GM12878 (cell line): ENCODE measurements around the gene SLC13A3. TPM values are rescaled to one million over a fixed set of nuclear protein-coding genes. Genes with fewer than 3 reads are reported as not detected.

Experiments
- ATAC-seq: fragments of 200-7000 bp; cut with Tn5 transposase; 3 replicates; pipeline ENCODE4 v1.9.1; 2020; ENCODE audit warnings: mild to moderate bottlenecking, moderate library complexity
- BruUV-seq: library from RNA; stranded (reverse); fragments of 400-500 nt; replicated peaks from 2 replicates; lab custom pipeline; 2021; lab: Mats Ljungman, UMichigan
- CTCF ChIA-PET: fragments of 300-600 bp; sonication (Branson Sonifier 250); formaldehyde crosslinking; extraction: SDS; loops from one replicate; lab custom pipeline; 2021; ENCODE audit warnings: inconsistent platforms; lab: Yijun Ruan, JAX
- POLR2A ChIA-PET: fragments of 350-600 bp; formaldehyde crosslinking; extraction: SDS; loops from one replicate; lab custom pipeline; 2021; ENCODE audit warnings: inconsistent platforms; lab: Charles Lee
- RAD21 ChIA-PET: fragments of 300-600 bp; sonication (Branson Sonifier 250); formaldehyde crosslinking; loops from one replicate; lab custom pipeline; 2023; ENCODE audit warnings: antibody characterized with exemption; ENCODE audit not compliant: unreplicated experiment; lab: Charles Lee
- SMC1A ChIA-PET: fragments of 300-600 bp; sonication (Branson Sonifier 250); formaldehyde crosslinking; loops from one replicate; lab custom pipeline; 2023; ENCODE audit not compliant: unreplicated experiment, uncharacterized antibody; lab: Charles Lee
- DNase-seq: peaks from one replicate; pipeline ENCODE4 v3.0.0-alpha.2; 2011; ENCODE audit warnings: low read depth, low spot score
- FAIRE-seq: peaks from 3 replicates; lab custom pipeline; 2011; peaks lifted over from hg19 to GRCh38; lab: Jason Lieb, UNC
- H2AFZ ChIP-seq: 2 replicates; pipeline ENCODE4 v1.6.0; 2011; ENCODE audit warnings: low read depth, low read length, control low read depth; ENCODE audit not compliant: control insufficient read depth
- H3K27ac ChIP-seq: 2 replicates; pipeline ENCODE4 v1.5.1; 2011; ENCODE audit warnings: control low read depth; ENCODE audit not compliant: control insufficient read depth, insufficient read depth
- H3K27me3 ChIP-seq, 2 experiments: replicated peaks in 1 of 2; 2 replicates each; pipeline versions ENCODE4 v1.6.0 to v1.6.1; 2011; ENCODE audit warnings: low read length in 1 of 2; ENCODE audit not compliant: control insufficient read depth in 2 of 2, insufficient read depth in 2 of 2
- H3K36me3 ChIP-seq, 2 experiments: 2 replicates each; pipeline ENCODE4 v1.5.1; 2011; ENCODE audit warnings: low read length in 1 of 2; ENCODE audit not compliant: control insufficient read depth in 2 of 2, insufficient read depth in 2 of 2
- H3K4me1 ChIP-seq: 2 replicates; pipeline ENCODE4 v1.6.1; 2011; ENCODE audit warnings: mild to moderate bottlenecking, low read length, moderate library complexity, mixed read lengths; ENCODE audit not compliant: control insufficient read depth, insufficient read depth
- H3K4me2 ChIP-seq: 2 replicates; pipeline ENCODE4 v1.6.0; 2011; ENCODE audit warnings: control low read depth; ENCODE audit not compliant: control insufficient read depth, insufficient read depth
- H3K4me3 ChIP-seq: fragments of 200-600 bp; sonication (generic); 2 replicates; pipeline ENCODE4 v1.5.1; 2016
- H3K79me2 ChIP-seq: 2 replicates; pipeline ENCODE4 v1.6.0; 2011; ENCODE audit warnings: low read length; ENCODE audit not compliant: control insufficient read depth, insufficient read depth
- H3K9ac ChIP-seq: 2 replicates; pipeline ENCODE4 v1.8.0; 2011; ENCODE audit warnings: low read length, control low read depth, mixed read lengths; ENCODE audit not compliant: control insufficient read depth, insufficient read depth
- H3K9me3 ChIP-seq: replicated peaks from 3 replicates; pipeline ENCODE4 v1.5.1; 2011; ENCODE audit warnings: mild to moderate bottlenecking, low read length; ENCODE audit not compliant: control insufficient read depth, insufficient read depth
- H4K20me1 ChIP-seq: 2 replicates; pipeline ENCODE4 v1.6.0; 2011; ENCODE audit not compliant: control insufficient read depth, insufficient read depth
- CHD4 ChIP-seq: fragments of 200-600 bp; sonication (generic); IDR thresholded peaks from 2 replicates; pipeline ENCODE4 v1.6.1; 2016; ENCODE audit warnings: mild to moderate bottlenecking
- FOXK2 ChIP-seq: fragments of 450-650 bp; IDR thresholded peaks from 2 replicates; pipeline ENCODE4 v1.6.1; 2017; ENCODE audit warnings: mild to moderate bottlenecking, moderate library complexity
- HCFC1 ChIP-seq: fragments of 150-350 bp; IDR thresholded peaks from 2 replicates; pipeline ENCODE4 v1.6.1; 2014; ENCODE audit warnings: low read length
- HDAC2 ChIP-seq: fragments of 200-600 bp; sonication (generic); IDR thresholded peaks from 2 replicates; pipeline ENCODE4 v1.6.1; 2017
- MXI1 ChIP-seq: fragments of 150-350 bp; IDR thresholded peaks from 2 replicates; pipeline ENCODE4 v1.6.1; 2011; ENCODE audit warnings: low read depth, mild to moderate bottlenecking, inconsistent platforms, low read length, improper control_type of control experiment
- NFYA ChIP-seq: IDR thresholded peaks from 2 replicates; pipeline ENCODE4 v1.6.1; 2011; ENCODE audit warnings: low read depth, mild to moderate bottlenecking, low read length, improper control_type of control experiment, borderline replicate concordance
- NFYB ChIP-seq: IDR thresholded peaks from 2 replicates; pipeline ENCODE4 v1.6.1; 2011; ENCODE audit warnings: low read depth, mild to moderate bottlenecking, low read length, improper control_type of control experiment, moderate library complexity; ENCODE audit not compliant: insufficient read depth
- NR2C1 ChIP-seq: fragments of 450-650 bp; IDR thresholded peaks from 2 replicates; pipeline ENCODE4 v1.6.1; 2017; ENCODE audit warnings: antibody characterized with exemption, mild to moderate bottlenecking, moderate library complexity
- PAX8 ChIP-seq: fragments of 450-650 bp; IDR thresholded peaks from 2 replicates; pipeline ENCODE4 v1.6.1; 2017; ENCODE audit warnings: mild to moderate bottlenecking, moderate library complexity
- RUNX3 ChIP-seq: IDR thresholded peaks from 2 replicates; pipeline ENCODE4 v1.6.1; 2012; ENCODE audit warnings: low read length, inconsistent platforms
- SMARCA5 ChIP-seq: fragments of 450-650 bp; IDR thresholded peaks from 2 replicates; pipeline ENCODE4 v1.6.1; 2017; ENCODE audit warnings: mild to moderate bottlenecking
- SREBF2 ChIP-seq: IDR thresholded peaks from 2 replicates; pipeline ENCODE4 v1.6.1; 2012; ENCODE audit warnings: mild to moderate bottlenecking, low read length
- TCF12 ChIP-seq: IDR thresholded peaks from 2 replicates; pipeline ENCODE4 v1.6.1; 2011; ENCODE audit warnings: low read depth, mild to moderate bottlenecking, low read length
- ZNF24 ChIP-seq: fragments of 450-650 bp; IDR thresholded peaks from 2 replicates; pipeline ENCODE4 v1.6.1; 2017; ENCODE audit warnings: antibody characterized with exemption, mild to moderate bottlenecking
- WGBS: methylation state at CpG from one replicate; pipeline ENCODE4 v1.1.6; 2016; ENCODE audit warnings: low lambda C conversion rate; ENCODE audit not compliant: insufficient replicate concordance, insufficient coverage; ENCODE audit errors: missing lambda C conversion rate; 5-methylcytosine and 5-hydroxymethylcytosine counted together
- in situ Hi-C: fragments of 300-500 bp; cut with MboI; formaldehyde crosslinking; loops from 9 replicates; pipeline ENCODE4 v1.14.3; 2018; ENCODE audit warnings: mixed read lengths
- intact Hi-C: fragments of 100-400 bp; cut with micrococcal nuclease; formaldehyde crosslinking; loops from one replicate; pipeline ENCODE4 v1.14.2; 2022; ENCODE audit not compliant: unreplicated experiment
- polyA plus RNA-seq, 11 experiments: library from polyadenylated mRNA; depleted of rRNA in 4 of 11; unstranded in 6 of 11; stranded (reverse) in 5 of 11; fragments of >200 nt; fragmentation: Nextera tagmentation in 4 of 11; fragmentation: Illumina TruSeq in 1 of 11; extraction: Ambion mirVana in 4 of 11; extraction: Trizol in 1 of 11; gene quantifications; 1 replicate in 1 of 11; 2 replicates in 10 of 11; pipeline versions ENCODE4 v1.2.1 to v1.2.3, GENCODE V29; 2011 to 2016; ENCODE audit warnings: inconsistent platforms in 2 of 11, missing spikeins in 2 of 11, low read depth in 1 of 11
- total RNA-seq, 4 experiments: library from RNA; depleted of rRNA in 3 of 4; stranded (reverse); fragments of >200 nt in 3 of 4; fragmentation: Illumina TruSeq in 1 of 4; extraction: Trizol in 1 of 4; gene quantifications; 2 replicates each; pipeline versions ENCODE4 v1.2.1 to v1.2.3, GENCODE V29; 2013 to 2021
- TF ChIP-seq, protein P1 (sequence below): IDR thresholded peaks from 2 replicates; pipeline ENCODE4 v1.6.1; 2012; ENCODE audit warnings: low read depth, low read length, improper control_type of control experiment
- TF ChIP-seq, protein P2 (sequence below): fragments of 450-650 bp; IDR thresholded peaks from 2 replicates; pipeline ENCODE4 v1.6.1; 2017; ENCODE audit warnings: mild to moderate bottlenecking, moderate library complexity
- TF ChIP-seq, protein P3 (sequence below): IDR thresholded peaks from 2 replicates; pipeline ENCODE4 v1.6.1; 2011; ENCODE audit warnings: low read depth, mild to moderate bottlenecking, low read length, moderate library complexity, borderline replicate concordance; ENCODE audit errors: extremely low read depth

The SLC13A3 gene
- total and polyA plus RNA-seq, 10 of the 15 experiments (the other 5 are each of a cell fraction or from before 2014, with no cell fraction given) = 0.03 to 0.76 (median 0.07) TPM; not detected in 4

DNA sequence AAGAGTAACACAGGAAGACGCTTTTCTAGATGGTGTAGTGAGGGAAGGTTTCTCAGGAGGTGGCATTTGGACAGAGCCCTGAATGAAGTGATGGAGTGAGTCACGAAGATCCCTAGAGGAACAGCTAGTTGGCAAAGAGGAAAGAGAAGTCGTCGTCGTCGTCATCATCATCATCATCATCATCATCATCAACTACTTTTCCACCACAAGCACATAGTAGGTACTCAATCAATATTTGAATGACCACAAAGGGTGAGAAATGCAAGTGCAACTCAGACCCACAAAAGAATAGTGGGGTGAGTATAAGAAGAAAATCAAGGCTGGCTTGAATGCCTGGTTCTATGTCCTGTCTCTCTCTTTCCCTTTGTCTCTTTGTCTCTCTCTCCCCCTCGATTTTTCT is 72.5 kb downstream of the SLC13A3 start (continued):
- TF ChIP-seq ZNF24 (no peak), PAX8 (no peak), NR2C1 (no peak)

DNA sequence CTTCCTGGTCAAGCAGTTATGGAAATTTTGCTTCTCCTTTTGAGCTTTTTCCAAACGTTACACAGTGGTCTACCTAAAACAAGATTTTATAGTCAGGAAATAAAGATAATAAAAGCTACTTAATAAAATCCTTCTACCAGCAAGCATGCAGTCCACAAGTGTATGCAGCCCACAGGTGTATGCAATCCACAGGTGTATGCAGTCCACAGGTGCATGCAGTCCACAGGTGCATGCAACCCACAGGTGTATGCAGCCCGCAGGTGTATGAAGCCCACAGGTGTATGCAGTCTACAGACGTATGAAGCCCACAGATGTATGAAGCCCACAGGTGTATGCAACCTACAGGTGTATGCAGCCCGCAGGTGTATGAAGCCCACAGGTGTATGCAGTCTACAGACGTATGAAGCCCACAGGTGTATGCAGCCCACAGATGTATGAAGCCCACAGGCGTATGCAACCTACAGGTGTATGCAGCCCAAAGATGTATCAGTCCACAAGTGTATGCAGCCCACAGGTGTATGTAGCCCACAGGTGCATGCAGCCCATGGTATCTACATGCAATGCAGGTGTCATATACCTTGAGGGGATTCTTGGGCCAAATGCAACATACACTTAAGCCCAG is 74.4 kb downstream of the SLC13A3 start:
- SMC1A ChIA-PET = no interaction called here
- Histone ChIP-seq H2AFZ (no peak overlapping the region), H3K79me2 (no peaks in the 10 kb centered on the region), H3K9ac (no peak overlapping the region), H3K27me3 (no peaks in the 10 kb centered on the region; a peak in 1 of 4 replicates), H3K27ac (no peak overlapping the region), H3K9me3 (no peaks in the 10 kb centered on the region), H4K20me1 (no peaks in the 10 kb centered on the region), H3K4me1 (no peaks in the 10 kb centered on the region), H3K4me3 (no peak overlapping the region), H3K36me3 (no peaks in the 10 kb centered on the region), H3K4me2 (no peak overlapping the region)
- CTCF ChIA-PET = interaction anchor here (0.6 kb wide), 1 partner anchor 15 kb away, joined by 3 read pairs; no protein-coding TSS in a partner anchor
- intact Hi-C loops (no loop called here), in situ Hi-C loops (no loop called here)
- ATAC-seq = no peak
- POLR2A ChIA-PET = no interaction called here
- no peak for TF ChIP-seq HCFC1
- no peak for TF ChIP-seq NFYA
- no peak for TF ChIP-seq HDAC2
- TF ChIP-seq, protein P1, sequence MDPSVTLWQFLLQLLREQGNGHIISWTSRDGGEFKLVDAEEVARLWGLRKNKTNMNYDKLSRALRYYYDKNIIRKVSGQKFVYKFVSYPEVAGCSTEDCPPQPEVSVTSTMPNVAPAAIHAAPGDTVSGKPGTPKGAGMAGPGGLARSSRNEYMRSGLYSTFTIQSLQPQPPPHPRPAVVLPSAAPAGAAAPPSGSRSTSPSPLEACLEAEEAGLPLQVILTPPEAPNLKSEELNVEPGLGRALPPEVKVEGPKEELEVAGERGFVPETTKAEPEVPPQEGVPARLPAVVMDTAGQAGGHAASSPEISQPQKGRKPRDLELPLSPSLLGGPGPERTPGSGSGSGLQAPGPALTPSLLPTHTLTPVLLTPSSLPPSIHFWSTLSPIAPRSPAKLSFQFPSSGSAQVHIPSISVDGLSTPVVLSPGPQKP = no peak
- no peak for TF ChIP-seq MXI1
- no peak for TF ChIP-seq CHD4
- no peak for TF ChIP-seq SREBF2
- TF ChIP-seq, protein P2, sequence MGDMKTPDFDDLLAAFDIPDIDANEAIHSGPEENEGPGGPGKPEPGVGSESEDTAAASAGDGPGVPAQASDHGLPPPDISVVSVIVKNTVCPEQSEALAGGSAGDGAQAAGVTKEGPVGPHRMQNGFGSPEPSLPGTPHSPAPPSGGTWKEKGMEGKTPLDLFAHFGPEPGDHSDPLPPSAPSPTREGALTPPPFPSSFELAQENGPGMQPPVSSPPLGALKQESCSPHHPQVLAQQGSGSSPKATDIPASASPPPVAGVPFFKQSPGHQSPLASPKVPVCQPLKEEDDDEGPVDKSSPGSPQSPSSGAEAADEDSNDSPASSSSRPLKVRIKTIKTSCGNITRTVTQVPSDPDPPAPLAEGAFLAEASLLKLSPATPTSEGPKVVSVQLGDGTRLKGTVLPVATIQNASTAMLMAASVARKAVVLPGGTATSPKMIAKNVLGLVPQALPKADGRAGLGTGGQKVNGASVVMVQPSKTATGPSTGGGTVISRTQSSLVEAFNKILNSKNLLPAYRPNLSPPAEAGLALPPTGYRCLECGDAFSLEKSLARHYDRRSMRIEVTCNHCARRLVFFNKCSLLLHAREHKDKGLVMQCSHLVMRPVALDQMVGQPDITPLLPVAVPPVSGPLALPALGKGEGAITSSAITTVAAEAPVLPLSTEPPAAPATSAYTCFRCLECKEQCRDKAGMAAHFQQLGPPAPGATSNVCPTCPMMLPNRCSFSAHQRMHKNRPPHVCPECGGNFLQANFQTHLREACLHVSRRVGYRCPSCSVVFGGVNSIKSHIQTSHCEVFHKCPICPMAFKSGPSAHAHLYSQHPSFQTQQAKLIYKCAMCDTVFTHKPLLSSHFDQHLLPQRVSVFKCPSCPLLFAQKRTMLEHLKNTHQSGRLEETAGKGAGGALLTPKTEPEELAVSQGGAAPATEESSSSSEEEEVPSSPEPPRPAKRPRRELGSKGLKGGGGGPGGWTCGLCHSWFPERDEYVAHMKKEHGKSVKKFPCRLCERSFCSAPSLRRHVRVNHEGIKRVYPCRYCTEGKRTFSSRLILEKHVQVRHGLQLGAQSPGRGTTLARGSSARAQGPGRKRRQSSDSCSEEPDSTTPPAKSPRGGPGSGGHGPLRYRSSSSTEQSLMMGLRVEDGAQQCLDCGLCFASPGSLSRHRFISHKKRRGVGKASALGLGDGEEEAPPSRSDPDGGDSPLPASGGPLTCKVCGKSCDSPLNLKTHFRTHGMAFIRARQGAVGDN = no peak
- no peak for TF ChIP-seq TCF12
- no peak for TF ChIP-seq SMARCA5
- no peak for TF ChIP-seq NFYB
- TF ChIP-seq, protein P3, sequence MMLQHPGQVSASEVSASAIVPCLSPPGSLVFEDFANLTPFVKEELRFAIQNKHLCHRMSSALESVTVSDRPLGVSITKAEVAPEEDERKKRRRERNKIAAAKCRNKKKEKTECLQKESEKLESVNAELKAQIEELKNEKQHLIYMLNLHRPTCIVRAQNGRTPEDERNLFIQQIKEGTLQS = no peak
- TF ChIP-seq FOXK2 = no peak
- TF ChIP-seq RUNX3 = no peak
- RAD21 ChIA-PET = no interaction called here
- DNase-seq = no peak
- no TSS peak for BruUV-seq
- FAIRE-seq = no peak
- WGBS = 38% methylated on average over 6 of the region's 6 CpGs
